ENCODE results near the gene IKZF2.
A peak's percentile ranks its signal among the peaks of the same experiment; 100 is the strongest.

The IKZF2 gene

GRCh38 chr2:213104092-213104902 lies 47.1 kb downstream of the IKZF2 start:
- TF ChIP-seq, protein P1, sequence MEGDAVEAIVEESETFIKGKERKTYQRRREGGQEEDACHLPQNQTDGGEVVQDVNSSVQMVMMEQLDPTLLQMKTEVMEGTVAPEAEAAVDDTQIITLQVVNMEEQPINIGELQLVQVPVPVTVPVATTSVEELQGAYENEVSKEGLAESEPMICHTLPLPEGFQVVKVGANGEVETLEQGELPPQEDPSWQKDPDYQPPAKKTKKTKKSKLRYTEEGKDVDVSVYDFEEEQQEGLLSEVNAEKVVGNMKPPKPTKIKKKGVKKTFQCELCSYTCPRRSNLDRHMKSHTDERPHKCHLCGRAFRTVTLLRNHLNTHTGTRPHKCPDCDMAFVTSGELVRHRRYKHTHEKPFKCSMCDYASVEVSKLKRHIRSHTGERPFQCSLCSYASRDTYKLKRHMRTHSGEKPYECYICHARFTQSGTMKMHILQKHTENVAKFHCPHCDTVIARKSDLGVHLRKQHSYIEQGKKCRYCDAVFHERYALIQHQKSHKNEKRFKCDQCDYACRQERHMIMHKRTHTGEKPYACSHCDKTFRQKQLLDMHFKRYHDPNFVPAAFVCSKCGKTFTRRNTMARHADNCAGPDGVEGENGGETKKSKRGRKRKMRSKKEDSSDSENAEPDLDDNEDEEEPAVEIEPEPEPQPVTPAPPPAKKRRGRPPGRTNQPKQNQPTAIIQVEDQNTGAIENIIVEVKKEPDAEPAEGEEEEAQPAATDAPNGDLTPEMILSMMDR (IDR thresholded peaks at IDR 0.05; ENCODE audit: poor library complexity, severe bottlenecking) = no peak
- Histone ChIP-seq H3K27ac (ENCODE audit: poor library complexity, severe bottlenecking) (peak overlapping the region; percentile 21), H3K4me1 (ENCODE audit: insufficient read depth, poor library complexity, severe bottlenecking) (peaks cover 26% of the 10 kb centered on the region), H3K36me3 (ENCODE audit: low read depth) (no peaks in the 10 kb centered on the region), H3K4me3 (ENCODE audit: severe bottlenecking) (no peak overlapping the region), H3K27me3 (ENCODE audit: insufficient read depth, poor library complexity, severe bottlenecking) (no peaks in the 10 kb centered on the region), H3K9me3 (ENCODE audit: severe bottlenecking) (no peaks in the 10 kb centered on the region)
- ATAC-seq (ENCODE audit: low read depth) (peak; percentile 72), DNase-seq (ENCODE audit: low spot score) (no peak)

- Histone ChIP-seq H3K4me3 (ENCODE audit: severe bottlenecking) (no peak overlapping the region), H3K4me1 (ENCODE audit: insufficient read depth, poor library complexity, severe bottlenecking) (peaks cover 26% of the 10 kb centered on the region), H3K27me3 (ENCODE audit: insufficient read depth, poor library complexity, severe bottlenecking) (no peaks in the 10 kb centered on the region), H3K27ac (ENCODE audit: poor library complexity, severe bottlenecking) (no peak overlapping the region), H3K36me3 (ENCODE audit: low read depth) (no peaks in the 10 kb centered on the region), H3K9me3 (ENCODE audit: severe bottlenecking) (no peaks in the 10 kb centered on the region)
- DNase-seq (ENCODE audit: low spot score) (no peak), ATAC-seq (ENCODE audit: low read depth) (no peak)
- TF ChIP-seq, protein P1 (IDR thresholded peaks at IDR 0.05; ENCODE audit: poor library complexity, severe bottlenecking) = no peak
Observed at GRCh38 chr2:213101692-213102460, 49.5 kb downstream of the IKZF2 start.

- no peaks in the 10 kb centered on the region for H3K9me3 ChIP-seq (ENCODE audit: severe bottlenecking)
- H3K4me3 ChIP-seq (ENCODE audit: severe bottlenecking) = no peak overlapping the region
- DNase-seq (ENCODE audit: low spot score) = no peak
- peaks cover 26% of the 10 kb centered on the region for H3K4me1 ChIP-seq (ENCODE audit: insufficient read depth, poor library complexity, severe bottlenecking)
- TF ChIP-seq, protein P1 (IDR thresholded peaks at IDR 0.05; ENCODE audit: poor library complexity, severe bottlenecking) = no peak
- ATAC-seq (ENCODE audit: low read depth) = no peak
- H3K27me3 ChIP-seq (ENCODE audit: insufficient read depth, poor library complexity, severe bottlenecking) = no peaks in the 10 kb centered on the region
- no peak overlapping the region for H3K27ac ChIP-seq (ENCODE audit: poor library complexity, severe bottlenecking)
- H3K36me3 ChIP-seq (ENCODE audit: low read depth) = no peaks in the 10 kb centered on the region
Observed at GRCh38 chr2:213101109-213101508, 50.3 kb downstream of the IKZF2 start.

DNA sequence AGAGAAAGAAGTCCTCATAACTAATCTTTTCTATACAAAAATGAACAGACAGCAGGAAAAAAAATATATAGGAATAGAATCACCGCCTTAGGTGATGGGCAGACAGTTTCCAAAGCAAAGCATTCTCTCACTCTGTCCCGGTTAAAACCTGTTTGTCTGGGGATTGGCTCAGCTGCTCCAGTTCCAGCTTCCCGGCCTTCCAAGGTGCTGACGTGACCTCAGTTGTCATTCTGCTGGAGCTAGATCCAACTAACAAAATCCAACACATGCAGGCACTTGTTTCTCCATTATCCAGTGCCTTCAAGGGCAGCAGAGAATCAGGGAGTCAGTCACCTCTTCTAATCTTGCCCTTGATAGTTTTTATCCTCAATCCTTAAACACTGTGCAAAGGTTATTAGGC lies 52.8 kb downstream of the IKZF2 start:
- H3K36me3 ChIP-seq (ENCODE audit: low read depth) = no peaks in the 10 kb centered on the region
- H3K4me1 ChIP-seq (ENCODE audit: insufficient read depth, poor library complexity, severe bottlenecking) = peaks cover 15% of the 10 kb centered on the region
- TF ChIP-seq, protein P1 (IDR thresholded peaks at IDR 0.05; ENCODE audit: poor library complexity, severe bottlenecking) = no peak
- H3K4me3 ChIP-seq (ENCODE audit: severe bottlenecking) = no peak overlapping the region
- no peaks in the 10 kb centered on the region for H3K27me3 ChIP-seq (ENCODE audit: insufficient read depth, poor library complexity, severe bottlenecking)
- H3K9me3 ChIP-seq (ENCODE audit: severe bottlenecking) = no peaks in the 10 kb centered on the region
- ATAC-seq (ENCODE audit: low read depth) = no peak
- no peak overlapping the region for H3K27ac ChIP-seq (ENCODE audit: poor library complexity, severe bottlenecking)
- no peak for DNase-seq (ENCODE audit: low spot score)
